ENCODE data around the gene ZBTB16.

DNA sequence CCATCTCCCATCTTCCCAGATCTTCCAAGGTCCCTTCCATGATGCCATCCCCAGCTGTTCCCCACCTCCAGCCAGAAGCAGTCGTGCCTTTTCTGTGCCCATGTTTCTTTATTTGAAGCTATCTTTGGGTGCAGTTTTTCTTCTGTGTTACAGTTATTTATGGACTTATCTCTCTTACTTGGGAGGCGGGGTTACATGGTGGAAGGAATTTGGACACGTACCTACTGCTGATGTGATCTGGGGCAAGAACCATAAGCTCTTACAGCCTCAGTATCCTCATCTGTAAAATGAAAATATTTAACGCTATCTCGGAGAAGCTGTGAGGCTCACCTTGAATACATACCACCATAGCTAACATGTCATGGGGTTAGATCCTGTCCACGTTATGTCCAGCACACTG, 98.9 kb downstream of the ZBTB16 start:
- TF ChIP-seq EZH2 (IDR thresholded peaks at IDR 0.05; ENCODE audit: borderline replicate concordance, low read depth, low read length, severe bottlenecking): no peak
- TF ChIP-seq, protein P1, sequence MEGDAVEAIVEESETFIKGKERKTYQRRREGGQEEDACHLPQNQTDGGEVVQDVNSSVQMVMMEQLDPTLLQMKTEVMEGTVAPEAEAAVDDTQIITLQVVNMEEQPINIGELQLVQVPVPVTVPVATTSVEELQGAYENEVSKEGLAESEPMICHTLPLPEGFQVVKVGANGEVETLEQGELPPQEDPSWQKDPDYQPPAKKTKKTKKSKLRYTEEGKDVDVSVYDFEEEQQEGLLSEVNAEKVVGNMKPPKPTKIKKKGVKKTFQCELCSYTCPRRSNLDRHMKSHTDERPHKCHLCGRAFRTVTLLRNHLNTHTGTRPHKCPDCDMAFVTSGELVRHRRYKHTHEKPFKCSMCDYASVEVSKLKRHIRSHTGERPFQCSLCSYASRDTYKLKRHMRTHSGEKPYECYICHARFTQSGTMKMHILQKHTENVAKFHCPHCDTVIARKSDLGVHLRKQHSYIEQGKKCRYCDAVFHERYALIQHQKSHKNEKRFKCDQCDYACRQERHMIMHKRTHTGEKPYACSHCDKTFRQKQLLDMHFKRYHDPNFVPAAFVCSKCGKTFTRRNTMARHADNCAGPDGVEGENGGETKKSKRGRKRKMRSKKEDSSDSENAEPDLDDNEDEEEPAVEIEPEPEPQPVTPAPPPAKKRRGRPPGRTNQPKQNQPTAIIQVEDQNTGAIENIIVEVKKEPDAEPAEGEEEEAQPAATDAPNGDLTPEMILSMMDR (IDR thresholded peaks at IDR 0.05; ENCODE audit: borderline replicate concordance, extremely low read depth, low read length, poor library complexity, severe bottlenecking): no peak

Data from DND-41 (cell line).